ENCODE data around the gene SLC25A52. TPM values are rescaled to one million over a fixed set of nuclear protein-coding genes. Genes with fewer than 3 reads are reported as not detected.
"Not testable (repeated sequence)": the region's sequence is repeated elsewhere in the genome, so short reads cannot be mapped to it uniquely, and the experiment has no call there.

The SLC25A52 gene
- not detected for total RNA-seq
- long read RNA-seq: 0 reads

GRCh38 chr18:31760695-31761094 lies at the start of gene SLC25A52:
SLC25A52 (minus strand) TSS chr18:31760880; CDS start chr18:31760661, 219 bp downstream.
- ATAC-seq (ENCODE audit: poor library complexity) (no peak), DNase-seq (no peak)
- intact Hi-C loops (cut with DNase I): no loop called here

DNA sequence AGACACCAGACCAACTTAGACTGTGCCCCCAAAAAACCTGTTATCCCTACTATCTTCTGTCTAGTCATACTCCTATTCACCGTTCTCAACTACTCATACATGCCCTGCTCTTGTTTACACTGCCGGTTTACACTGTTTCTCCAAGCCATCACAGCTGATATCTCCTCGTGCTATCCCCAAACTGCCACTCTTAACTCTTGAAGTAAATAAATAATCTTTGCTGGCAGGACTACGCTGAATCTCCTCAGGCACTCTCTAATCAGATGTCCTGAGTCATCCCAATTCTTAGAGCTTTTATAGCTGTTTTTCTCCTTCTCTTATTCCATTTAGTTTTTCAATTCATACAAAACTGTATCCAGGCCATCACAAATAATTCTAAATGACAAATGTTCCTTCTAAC lies 48.4 kb upstream of the SLC25A52 start:
- DNase-seq; intact Hi-C loops (cut with DNase I); ATAC-seq (ENCODE audit: poor library complexity): not testable (repeated sequence)

DNA sequence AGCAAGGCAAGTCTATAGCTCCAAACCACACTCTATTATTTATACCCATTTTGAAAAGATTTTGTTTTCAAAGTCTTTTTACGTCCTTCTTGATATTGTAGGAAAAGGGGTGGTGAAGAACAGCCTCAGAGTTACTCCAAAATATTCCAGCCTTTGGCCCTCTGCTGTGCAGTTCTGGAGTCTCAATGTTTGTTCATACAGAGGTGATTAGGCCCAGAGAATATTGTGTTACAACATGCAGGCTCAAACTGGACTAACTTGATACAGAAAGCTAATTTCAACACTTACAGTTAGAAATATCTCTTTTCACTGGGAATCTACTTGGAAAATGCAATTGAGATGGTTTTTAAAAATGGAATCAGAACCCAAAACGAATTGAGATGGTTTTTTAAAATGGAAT lies 40.4 kb upstream of the SLC25A52 start:
- ATAC-seq (ENCODE audit: poor library complexity) (no peak), DNase-seq (no peak)
- intact Hi-C loops (cut with DNase I): no loop called here

DNA sequence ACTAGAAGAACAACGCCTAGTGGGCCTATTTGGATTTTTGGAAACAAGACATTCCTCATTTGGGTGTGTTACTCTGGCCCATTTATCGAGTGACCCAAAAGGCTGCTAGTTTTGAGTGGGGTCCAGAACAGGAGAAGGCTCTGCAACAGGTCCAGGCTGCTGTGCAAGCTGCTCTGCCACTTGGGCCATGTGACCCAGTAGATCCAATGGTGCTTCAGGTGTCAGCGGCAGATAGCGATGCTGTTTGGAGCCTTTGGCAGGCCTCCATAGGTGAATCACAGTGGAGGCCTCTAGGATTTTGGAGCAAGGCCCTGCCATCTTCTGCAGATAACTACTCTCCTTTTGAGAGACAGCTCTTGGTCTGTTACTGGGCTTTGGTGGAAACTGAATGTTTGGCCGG lies 38.6 kb upstream of the SLC25A52 start:
- DNase-seq; intact Hi-C loops (cut with DNase I); ATAC-seq (ENCODE audit: poor library complexity): not testable (repeated sequence)

- ATAC-seq (ENCODE audit: poor library complexity): no peak
- no peak for DNase-seq
- intact Hi-C loops (cut with DNase I): no loop called here
Observed at GRCh38 chr18:31798399-31798798, 37.7 kb upstream of the SLC25A52 start.

DNA sequence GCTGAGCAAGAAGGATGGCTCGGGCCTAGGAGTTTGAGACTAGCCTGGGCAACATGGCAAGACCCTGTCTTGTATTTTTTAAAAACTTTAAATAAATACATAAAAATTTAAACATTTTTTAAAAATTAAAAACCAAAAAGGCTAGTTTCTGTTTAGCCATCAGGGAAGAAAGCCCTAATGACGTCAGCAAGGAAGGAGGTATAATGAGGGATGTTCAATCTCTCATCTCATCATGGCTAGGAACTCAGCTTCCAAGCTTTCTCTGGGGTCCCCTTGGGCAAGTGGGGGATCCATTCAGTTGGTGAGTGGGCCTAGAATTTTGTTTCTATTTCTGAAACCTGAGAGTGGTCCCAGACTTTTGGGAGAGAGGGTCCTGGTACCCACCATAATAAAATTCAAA lies 35.1 kb upstream of the SLC25A52 start:
- intact Hi-C loops (cut with DNase I): no loop called here
- no peak for ATAC-seq (ENCODE audit: poor library complexity)
- no peak for DNase-seq

GRCh38 chr18:31793531-31793930 lies 32.9 kb upstream of the SLC25A52 start:
- no peak for DNase-seq
- no peak for ATAC-seq (ENCODE audit: poor library complexity)
- intact Hi-C loops (cut with DNase I): no loop called here

- intact Hi-C loops (cut with DNase I): no loop called here
- ATAC-seq (ENCODE audit: poor library complexity): no peak
- no peak for DNase-seq
Observed at GRCh38 chr18:31792580-31792911, 31.9 kb upstream of the SLC25A52 start.

DNA sequence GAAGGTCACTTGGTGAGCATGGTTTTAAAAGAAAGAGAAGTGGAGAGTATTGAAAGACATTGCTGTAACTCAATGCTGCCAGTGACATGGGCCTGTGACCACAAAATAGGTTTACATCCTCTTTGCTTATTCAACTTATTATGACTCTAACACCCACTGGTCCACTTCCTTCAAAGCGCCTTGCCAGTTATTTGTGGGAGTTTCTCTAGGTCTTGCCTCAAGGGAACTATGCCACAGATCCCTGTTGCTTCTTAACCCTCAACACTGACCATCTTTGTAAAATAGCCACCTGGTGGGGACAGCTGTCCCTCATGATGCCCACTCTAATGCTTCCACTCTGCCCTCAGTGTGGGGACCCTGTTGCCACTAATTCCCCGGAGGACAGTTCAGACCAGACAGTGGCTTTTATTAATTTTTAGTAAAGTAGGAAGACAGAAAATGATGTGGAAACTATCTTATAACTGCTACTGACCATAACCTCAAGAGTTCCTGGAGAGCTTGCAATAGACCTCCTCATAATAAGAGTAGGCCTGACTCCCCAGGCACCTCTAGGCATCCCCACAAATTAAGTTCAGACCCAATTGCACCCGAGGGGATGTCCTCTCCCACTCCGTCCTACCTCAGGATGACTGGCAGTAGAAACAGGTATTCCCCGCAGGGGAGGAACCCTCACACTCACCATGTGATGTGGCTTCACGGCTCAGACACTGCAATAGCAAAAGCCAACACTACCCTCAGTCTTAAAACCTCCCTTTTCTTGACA lies 31.3 kb upstream of the SLC25A52 start:
- intact Hi-C loops (cut with DNase I): no loop called here
- ATAC-seq (ENCODE audit: poor library complexity) (no peak), DNase-seq (no peak)

DNA sequence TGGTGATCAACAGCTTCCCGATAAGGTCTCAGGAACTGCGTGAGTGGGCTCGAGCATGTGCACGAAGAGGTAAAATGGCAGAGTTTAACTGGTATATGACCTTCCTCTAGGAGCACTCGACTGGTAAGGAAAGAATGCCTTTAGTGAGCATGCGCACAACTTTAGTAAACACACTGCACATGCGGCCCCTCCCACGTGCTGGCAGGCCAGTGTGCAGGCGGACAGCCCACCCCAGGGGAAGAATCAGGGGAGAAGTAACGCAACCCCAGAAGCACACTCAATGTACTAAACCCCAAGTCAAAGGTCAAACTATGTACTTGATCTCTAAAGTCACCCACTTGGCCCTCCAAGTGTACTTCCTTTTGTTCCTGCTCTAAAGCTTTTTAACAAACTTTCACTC lies 28.7 kb upstream of the SLC25A52 start:
- ATAC-seq (ENCODE audit: poor library complexity): no peak
- intact Hi-C loops (cut with DNase I): no loop called here

GRCh38 chr18:31783059-31783458 lies 22.4 kb upstream of the SLC25A52 start:
- no peak for DNase-seq
- ATAC-seq (ENCODE audit: poor library complexity): no peak
- intact Hi-C loops (cut with DNase I): no loop called here

More for the DNA sequence above, 28.7 kb upstream of the SLC25A52 start:
- no peak for DNase-seq

DNA sequence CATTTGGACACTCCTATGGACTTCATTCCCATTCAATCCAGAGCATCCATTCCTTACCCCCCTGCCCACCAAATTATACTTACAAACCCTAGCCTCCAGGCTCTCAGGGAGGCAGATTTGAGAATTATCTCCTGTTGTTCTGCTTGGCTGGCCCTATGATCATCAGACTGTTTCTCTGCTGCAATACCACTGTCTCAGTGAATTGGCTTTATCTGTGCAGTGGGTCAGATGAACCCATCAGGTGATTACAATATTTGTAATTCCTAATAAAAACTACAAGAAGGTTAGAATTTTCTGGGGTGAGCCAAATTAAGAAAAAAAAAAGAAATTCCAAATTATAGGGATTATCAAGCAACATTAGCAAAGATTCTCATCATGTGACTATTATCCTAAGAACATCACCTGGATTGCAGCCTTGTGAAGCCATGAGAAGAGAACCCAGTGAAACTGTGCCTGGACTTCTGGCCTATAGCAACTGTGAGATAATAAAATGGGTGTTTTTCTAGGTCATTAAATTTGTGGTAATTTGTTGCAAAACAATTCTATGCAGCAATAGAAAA lies 17.8 kb upstream of the SLC25A52 start:
- ATAC-seq (ENCODE audit: poor library complexity): no peak
- DNase-seq: no peak
- intact Hi-C loops (cut with DNase I): no loop called here

GRCh38 chr18:31776093-31776492 lies 15.4 kb upstream of the SLC25A52 start:
- no peak for DNase-seq

GRCh38 chr18:31774962-31775361 lies 14.3 kb upstream of the SLC25A52 start:
- intact Hi-C loops (cut with DNase I): no loop called here
- DNase-seq (no peak), ATAC-seq (ENCODE audit: poor library complexity) (no peak)

More at GRCh38 chr18:31776093-31776492, 15.4 kb upstream of the SLC25A52 start:
- no peak for ATAC-seq (ENCODE audit: poor library complexity)
- intact Hi-C loops (cut with DNase I): no loop called here

- intact Hi-C loops (cut with DNase I): no loop called here
- ATAC-seq (ENCODE audit: poor library complexity) (no peak), DNase-seq (no peak)
Observed at GRCh38 chr18:31774477-31774785, 13.8 kb upstream of the SLC25A52 start.

GRCh38 chr18:31773774-31774476 lies 13.2 kb upstream of the SLC25A52 start:
- no peak for ATAC-seq (ENCODE audit: poor library complexity)
- intact Hi-C loops (cut with DNase I): no loop called here
- DNase-seq: no peak

DNA sequence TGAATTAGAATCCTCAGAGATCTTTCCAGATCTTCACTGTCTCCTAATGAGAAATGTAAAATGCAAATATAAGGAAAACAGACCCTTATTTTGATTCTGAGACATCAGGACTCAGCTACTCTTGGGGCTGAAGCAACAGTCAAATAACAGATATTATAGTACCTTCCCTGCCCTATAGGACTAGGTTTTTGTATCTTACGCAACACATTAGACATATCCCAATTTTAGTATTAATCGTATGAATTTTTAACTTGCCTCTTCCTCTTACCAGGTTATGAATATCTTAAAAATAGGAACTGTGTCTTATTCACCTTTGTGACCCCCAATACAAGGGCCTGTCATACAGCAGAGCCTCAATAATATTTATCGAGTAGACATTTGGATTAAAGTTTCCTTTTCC lies 12.0 kb upstream of the SLC25A52 start:
- no peak for DNase-seq
- no peak for ATAC-seq (ENCODE audit: poor library complexity)
- intact Hi-C loops (cut with DNase I): no loop called here

DNA sequence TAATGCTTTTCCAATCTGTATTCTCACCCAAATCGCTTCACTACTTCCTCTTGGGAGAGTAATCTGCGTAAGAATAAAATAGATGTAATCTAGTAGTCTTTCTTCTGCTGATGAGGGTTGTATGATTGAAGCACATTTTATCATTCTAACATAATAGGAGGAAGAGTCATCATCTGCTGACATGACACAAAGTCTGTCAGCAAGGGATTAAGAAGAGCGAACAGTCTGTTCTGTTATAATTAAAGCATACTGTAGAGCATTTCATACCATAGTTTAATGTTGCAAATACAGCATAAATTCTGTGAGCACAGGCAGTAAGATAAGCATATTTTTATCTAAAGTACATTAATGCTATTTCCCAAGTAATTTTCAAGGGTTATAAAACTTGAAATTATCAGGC lies 10.4 kb downstream of the SLC25A52 start:
- intact Hi-C loops (cut with DNase I): no loop called here
- ATAC-seq (ENCODE audit: poor library complexity) (no peak), DNase-seq (no peak)

GRCh38 chr18:31746396-31746795 lies 14.3 kb downstream of the SLC25A52 start:
- DNase-seq (no peak), ATAC-seq (ENCODE audit: poor library complexity) (no peak)
- intact Hi-C loops (cut with DNase I): loop anchor here (5.0 kb wide), 1 partner anchor 231 kb away; no protein-coding TSS in a partner anchor
